Astrocyte (in vitro differentiated cells and primary cell): ENCODE results near the gene UBE2Q1.

Source experiments
- CTCF ChIP-seq: IDR thresholded peaks from 2 replicates; pipeline ENCODE4 v1.5.1; 2011; ENCODE audit warnings: low read depth, mild to moderate bottlenecking, inconsistent platforms, low read length, moderate library complexity; ENCODE audit not compliant: insufficient read depth
- EZH2 ChIP-seq: IDR thresholded peaks from 2 replicates; pipeline ENCODE4 v1.6.1; 2012; ENCODE audit warnings: mild to moderate bottlenecking, low read length, inconsistent platforms; ENCODE audit not compliant: insufficient read depth

DNA sequence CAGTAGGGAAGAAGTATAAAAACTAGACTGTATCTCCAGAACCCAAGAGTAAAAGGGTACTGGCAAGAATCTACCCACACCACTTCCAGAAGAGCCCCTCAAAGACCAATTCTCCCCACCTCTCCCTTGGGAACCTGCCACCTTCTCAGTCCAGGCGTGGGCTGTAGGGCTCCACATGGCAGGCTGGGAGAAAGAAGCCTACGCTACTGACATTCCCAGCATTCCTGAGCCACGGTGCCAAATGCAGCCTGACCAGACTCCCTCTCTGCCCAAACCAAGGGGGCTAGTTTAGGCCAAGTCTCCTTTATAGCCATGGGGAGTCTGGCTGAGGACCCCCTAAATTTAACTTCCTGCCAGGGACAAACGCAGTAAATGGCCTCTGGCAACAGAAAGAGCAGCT, 2.0 kb downstream of the UBE2Q1 start:
- no peak for TF ChIP-seq CTCF
- no peak for TF ChIP-seq EZH2
